ENCODE data around the gene MGME1. TPM values are rescaled to one million over a fixed set of nuclear protein-coding genes. Genes with fewer than 3 reads are reported as not detected.

Gene MGME1
- total and polyA plus RNA-seq, 5 donors from 2014 or later, result 10.6 to 19.2 (median 15.2) TPM

- Mint-ChIP-seq H3K4me1 (peaks cover 0 to 13% (median 9%) of the 10 kb centered on the region in 4 donors), H3K4me3 (no peak overlapping the region), H3K9me3 (no peaks in the 10 kb centered on the region), H3K27me3 (no peaks in the 10 kb centered on the region), H3K36me3 (peaks cover 24% of the 10 kb centered on the region), H3K27ac (no peak overlapping the region)
- DNase-seq (no peak), ATAC-seq (ENCODE audit: low read depth in 2 of 2) (no peak)
- H3K27ac ChIP-seq (ENCODE audit: insufficient read depth, low read length, poor library complexity, severe bottlenecking), result no peak overlapping the region
- no peak overlapping the region for H3K4me3 ChIP-seq (ENCODE audit: low read depth, low read length)
- no peaks in the 10 kb centered on the region for H3K27me3 ChIP-seq (ENCODE audit: control insufficient read depth, insufficient read depth, low read length)
- H3K36me3 ChIP-seq (ENCODE audit: control insufficient read depth, insufficient read depth, low read length), result peaks cover 70% of the 10 kb centered on the region
- peaks cover 10% of the 10 kb centered on the region for H3K4me1 ChIP-seq (ENCODE audit: control insufficient read depth, insufficient read depth, low read length, poor library complexity, severe bottlenecking)
- no peaks in the 10 kb centered on the region for H3K9me3 ChIP-seq (ENCODE audit: control insufficient read depth in 2 of 2, low read length in 2 of 2)
Observed at GRCh38 chr20:17943343-17943742, 25.5 kb upstream of the MGME1 start.

- Mint-ChIP-seq H3K36me3 (peaks cover 39% of the 10 kb centered on the region), H3K27ac (peak overlapping the region in 1 of 3 donors; percentile 76), H3K4me3 (no peak overlapping the region), H3K27me3 (no peaks in the 10 kb centered on the region), H3K9me3 (no peaks in the 10 kb centered on the region), H3K4me1 (peaks cover 0 to 8% (median 0%) of the 10 kb centered on the region in 4 donors)
- H3K9me3 ChIP-seq (ENCODE audit: control insufficient read depth in 2 of 2, low read length in 2 of 2), result no peaks in the 10 kb centered on the region
- DNase-seq (no peak), ATAC-seq (ENCODE audit: low read depth in 2 of 2) (no peak)
- H3K27me3 ChIP-seq (ENCODE audit: control insufficient read depth, insufficient read depth, low read length), result no peaks in the 10 kb centered on the region
- peaks cover 87% of the 10 kb centered on the region for H3K36me3 ChIP-seq (ENCODE audit: control insufficient read depth, insufficient read depth, low read length)
- no peak overlapping the region for H3K4me3 ChIP-seq (ENCODE audit: low read depth, low read length)
- H3K4me1 ChIP-seq (ENCODE audit: control insufficient read depth, insufficient read depth, low read length, poor library complexity, severe bottlenecking), result no peaks in the 10 kb centered on the region
- H3K27ac ChIP-seq (ENCODE audit: insufficient read depth, low read length, poor library complexity, severe bottlenecking), result no peak overlapping the region
Observed at GRCh38 chr20:17944854-17945474, 23.9 kb upstream of the MGME1 start.

- no peak overlapping the region for H3K4me3 ChIP-seq (ENCODE audit: low read depth, low read length)
- no peaks in the 10 kb centered on the region for H3K9me3 Mint-ChIP-seq
- H3K27me3 Mint-ChIP-seq, result no peaks in the 10 kb centered on the region
- no peak for DNase-seq
- peaks cover 95% of the 10 kb centered on the region for H3K36me3 ChIP-seq (ENCODE audit: control insufficient read depth, insufficient read depth, low read length)
- H3K27ac Mint-ChIP-seq, result peak overlapping the region in 1 of 3 donors; percentile 70
- H3K4me1 ChIP-seq (ENCODE audit: control insufficient read depth, insufficient read depth, low read length, poor library complexity, severe bottlenecking), result no peaks in the 10 kb centered on the region
- H3K36me3 Mint-ChIP-seq, result peaks cover 47% of the 10 kb centered on the region
- H3K27me3 ChIP-seq (ENCODE audit: control insufficient read depth, insufficient read depth, low read length), result no peaks in the 10 kb centered on the region
- H3K9me3 ChIP-seq (ENCODE audit: control insufficient read depth in 2 of 2, low read length in 2 of 2), result no peaks in the 10 kb centered on the region
- H3K27ac ChIP-seq (ENCODE audit: insufficient read depth, low read length, poor library complexity, severe bottlenecking), result no peak overlapping the region
- no peak for ATAC-seq (ENCODE audit: low read depth in 2 of 2)
- H3K4me1 Mint-ChIP-seq, result peaks cover 0 to 8% (median 0%) of the 10 kb centered on the region in 4 donors
- no peak overlapping the region for H3K4me3 Mint-ChIP-seq
Observed at GRCh38 chr20:17946040-17946439, 22.8 kb upstream of the MGME1 start.

- H3K27ac ChIP-seq (ENCODE audit: insufficient read depth, low read length, poor library complexity, severe bottlenecking), result no peak overlapping the region
- no peaks in the 10 kb centered on the region for H3K4me1 ChIP-seq (ENCODE audit: control insufficient read depth, insufficient read depth, low read length, poor library complexity, severe bottlenecking)
- peak overlapping the region in 1 of 3 donors; percentile 70 for H3K27ac Mint-ChIP-seq
- H3K36me3 ChIP-seq (ENCODE audit: control insufficient read depth, insufficient read depth, low read length), result peaks cover 95% of the 10 kb centered on the region
- no peak overlapping the region for H3K4me3 Mint-ChIP-seq
- H3K9me3 Mint-ChIP-seq, result no peaks in the 10 kb centered on the region
- H3K27me3 ChIP-seq (ENCODE audit: control insufficient read depth, insufficient read depth, low read length), result no peaks in the 10 kb centered on the region
- no peaks in the 10 kb centered on the region for H3K27me3 Mint-ChIP-seq
- H3K4me3 ChIP-seq (ENCODE audit: low read depth, low read length), result no peak overlapping the region
- no peak for DNase-seq
- no peak for ATAC-seq (ENCODE audit: low read depth in 2 of 2)
- H3K9me3 ChIP-seq (ENCODE audit: control insufficient read depth in 2 of 2, low read length in 2 of 2), result no peaks in the 10 kb centered on the region
- H3K36me3 Mint-ChIP-seq, result peaks cover 50% of the 10 kb centered on the region
- H3K4me1 Mint-ChIP-seq, result peaks cover 0 to 8% (median 0%) of the 10 kb centered on the region in 4 donors
Observed at GRCh38 chr20:17946572-17947473, 22.0 kb upstream of the MGME1 start.

- no peak overlapping the region for H3K4me3 ChIP-seq (ENCODE audit: low read depth, low read length)
- no peak overlapping the region for H3K4me3 Mint-ChIP-seq
- no peak overlapping the region for H3K27ac ChIP-seq (ENCODE audit: insufficient read depth, low read length, poor library complexity, severe bottlenecking)
- H3K27me3 ChIP-seq (ENCODE audit: control insufficient read depth, insufficient read depth, low read length), result no peaks in the 10 kb centered on the region
- no peak for ATAC-seq (ENCODE audit: low read depth in 2 of 2)
- no peaks in the 10 kb centered on the region for H3K9me3 ChIP-seq (ENCODE audit: control insufficient read depth in 2 of 2, low read length in 2 of 2)
- H3K36me3 ChIP-seq (ENCODE audit: control insufficient read depth, insufficient read depth, low read length), result peaks cover 95% of the 10 kb centered on the region
- no peak overlapping the region for H3K27ac Mint-ChIP-seq
- peaks cover 0 to 8% (median 0%) of the 10 kb centered on the region in 4 donors for H3K4me1 Mint-ChIP-seq
- H3K27me3 Mint-ChIP-seq, result no peaks in the 10 kb centered on the region
- peaks cover 48% of the 10 kb centered on the region for H3K36me3 Mint-ChIP-seq
- no peak for DNase-seq
- no peaks in the 10 kb centered on the region for H3K4me1 ChIP-seq (ENCODE audit: control insufficient read depth, insufficient read depth, low read length, poor library complexity, severe bottlenecking)
- H3K9me3 Mint-ChIP-seq, result no peaks in the 10 kb centered on the region
Observed at GRCh38 chr20:17947474-17947815, 21.4 kb upstream of the MGME1 start.

GRCh38 chr20:17948442-17948841 lies 20.4 kb upstream of the MGME1 start:
- Mint-ChIP-seq H3K27me3 (no peaks in the 10 kb centered on the region), H3K36me3 (peaks cover 56% of the 10 kb centered on the region), H3K27ac (peak overlapping the region in 1 of 3 donors; percentile 78)

GRCh38 chr20:17949899-17950298 lies 18.9 kb upstream of the MGME1 start:
- Histone ChIP-seq H3K4me3 (ENCODE audit: low read depth, low read length) (no peak overlapping the region), H3K4me1 (ENCODE audit: control insufficient read depth, insufficient read depth, low read length, poor library complexity, severe bottlenecking) (no peaks in the 10 kb centered on the region), H3K9me3 (ENCODE audit: control insufficient read depth in 2 of 2, low read length in 2 of 2) (no peaks in the 10 kb centered on the region), H3K27ac (ENCODE audit: insufficient read depth, low read length, poor library complexity, severe bottlenecking) (no peak overlapping the region), H3K36me3 (ENCODE audit: control insufficient read depth, insufficient read depth, low read length) (peaks cover 97% of the 10 kb centered on the region), H3K27me3 (ENCODE audit: control insufficient read depth, insufficient read depth, low read length) (no peaks in the 10 kb centered on the region)
- peak overlapping the region in 2 of 3 donors; percentile 56 to 58 for H3K27ac Mint-ChIP-seq
- H3K4me1 Mint-ChIP-seq, result peaks cover 6 to 15% (median 12%) of the 10 kb centered on the region in 4 donors
- ATAC-seq (ENCODE audit: low read depth in 2 of 2), result no peak
- H3K36me3 Mint-ChIP-seq, result peaks cover 60% of the 10 kb centered on the region
- H3K4me3 Mint-ChIP-seq, result no peak overlapping the region
- H3K27me3 Mint-ChIP-seq, result no peaks in the 10 kb centered on the region
- DNase-seq, result no peak
- no peaks in the 10 kb centered on the region for H3K9me3 Mint-ChIP-seq

More at GRCh38 chr20:17948442-17948841, 20.4 kb upstream of the MGME1 start:
- no peak overlapping the region for H3K4me3 Mint-ChIP-seq
- peaks cover 2 to 12% (median 6%) of the 10 kb centered on the region in 4 donors for H3K4me1 Mint-ChIP-seq
- Histone ChIP-seq H3K4me1 (ENCODE audit: control insufficient read depth, insufficient read depth, low read length, poor library complexity, severe bottlenecking) (no peaks in the 10 kb centered on the region), H3K9me3 (ENCODE audit: control insufficient read depth in 2 of 2, low read length in 2 of 2) (no peaks in the 10 kb centered on the region), H3K27ac (ENCODE audit: insufficient read depth, low read length, poor library complexity, severe bottlenecking) (no peak overlapping the region), H3K4me3 (ENCODE audit: low read depth, low read length) (no peak overlapping the region), H3K36me3 (ENCODE audit: control insufficient read depth, insufficient read depth, low read length) (peaks cover 95% of the 10 kb centered on the region), H3K27me3 (ENCODE audit: control insufficient read depth, insufficient read depth, low read length) (no peaks in the 10 kb centered on the region)
- no peak for DNase-seq
- ATAC-seq (ENCODE audit: low read depth in 2 of 2), result no peak
- no peaks in the 10 kb centered on the region for H3K9me3 Mint-ChIP-seq

Data from CD4-positive, CD25-positive, alpha-beta regulatory T cell (primary cell).